Hepatocyte (in vitro differentiated cells): Measurements from ENCODE around the gene TMEM256.

Experiments
- CTCF ChIP-seq: fragments of 200-600 bp; sonication (generic); IDR thresholded peaks from 2 replicates; pipeline ENCODE4 v1.5.1; 2016; ENCODE audit warnings: antibody characterized with exemption, mild to moderate bottlenecking; ENCODE audit not compliant: poor library complexity
- EZH2 ChIP-seq: fragments of 200-600 bp; sonication (generic); IDR thresholded peaks from 2 replicates; pipeline ENCODE4 v1.6.1; 2016; ENCODE audit warnings: antibody characterized with exemption, mild to moderate bottlenecking, borderline replicate concordance
- EZH2phosphoT487 ChIP-seq: fragments of 200-600 bp; sonication (generic); IDR thresholded peaks from one replicate; pipeline ENCODE4 v1.6.1; 2018; ENCODE audit warnings: antibody characterized with exemption, mild to moderate bottlenecking, low read depth, moderate library complexity; ENCODE audit not compliant: unreplicated experiment, severe bottlenecking

- TF ChIP-seq CTCF (no peak), EZH2phosphoT487 (no peak), EZH2 (no peak)
Measured at GRCh38 chr17:7403977-7404736, at the start of gene TMEM256.
